GM21528 (cell line): ENCODE measurements around the gene DYNLT1.
"Not testable (repeated sequence)": the region's sequence is repeated elsewhere in the genome, so short reads cannot be mapped to it uniquely, and the experiment has no call there.

Experiments used
- ATAC-seq: cut with Tn5 transposase; IDR thresholded peaks from one replicate; pipeline ENCODE4 v1.9.1; 2021; ENCODE audit warnings: mild to moderate bottlenecking, moderate library complexity; ENCODE audit not compliant: unreplicated experiment, low FRiP score

The DYNLT1 gene

GRCh38 chr6:158644231-158645063 lies at the start of gene DYNLT1:
Gene DYNLT1, minus strand, starts transcription at chr6:158644743. Its CDS starts 35 bp downstream, at chr6:158644708.
- ATAC-seq: peak; percentile 69

GRCh38 chr6:158688860-158689259 lies 44.3 kb upstream of the DYNLT1 start:
- no peak for ATAC-seq

- no peak for ATAC-seq
These were observed 43.0 kb upstream of the DYNLT1 start for GRCh38 chr6:158687506-158687905.

GRCh38 chr6:158686791-158687381 lies 42.3 kb upstream of the DYNLT1 start:
- no peak for ATAC-seq

- ATAC-seq: no peak
These were observed 41.8 kb upstream of the DYNLT1 start for GRCh38 chr6:158686311-158686710.

- no peak for ATAC-seq
These were observed 40.3 kb upstream of the DYNLT1 start for GRCh38 chr6:158684745-158685324.

- no peak for ATAC-seq
These were observed 39.8 kb upstream of the DYNLT1 start for GRCh38 chr6:158684311-158684710.

- no peak for ATAC-seq
These were observed 35.9 kb upstream of the DYNLT1 start for GRCh38 chr6:158680481-158680880.

GRCh38 chr6:158680015-158680414 lies 35.5 kb upstream of the DYNLT1 start:
- ATAC-seq: no peak

- ATAC-seq: no peak
These were observed 33.5 kb upstream of the DYNLT1 start for GRCh38 chr6:158677906-158678578.

- not testable (repeated sequence) for ATAC-seq
These were observed 32.6 kb upstream of the DYNLT1 start for GRCh38 chr6:158677094-158677493.

- ATAC-seq: no peak
These were observed 30.0 kb upstream of the DYNLT1 start for GRCh38 chr6:158674342-158675131.

GRCh38 chr6:158672726-158673125 lies 28.2 kb upstream of the DYNLT1 start:
- ATAC-seq: no peak

- not testable (repeated sequence) for ATAC-seq
These were observed 27.6 kb upstream of the DYNLT1 start for GRCh38 chr6:158672119-158672518.

GRCh38 chr6:158669145-158670035 lies 24.8 kb upstream of the DYNLT1 start:
- no peak for ATAC-seq

GRCh38 chr6:158668707-158669103 lies 24.2 kb upstream of the DYNLT1 start:
- ATAC-seq: no peak

- ATAC-seq: no peak
These were observed 22.9 kb upstream of the DYNLT1 start for GRCh38 chr6:158667360-158667981.

GRCh38 chr6:158666628-158667359 lies 22.3 kb upstream of the DYNLT1 start:
- ATAC-seq: no peak
